Gastrocnemius medialis (tissue), 4 donors: ENCODE measurements around the gene CFAP92. TPM values are rescaled to one million over a fixed set of nuclear protein-coding genes. Genes with fewer than 3 reads are reported as not detected.

ENCODE experiments used
- ATAC-seq, 2 donors: fragments of 150-250 bp; one replicate each; pipeline ENCODE4 v1.9.1; 2016
- DNase-seq, 2 donors: peaks; one replicate each; pipeline ENCODE4 v3.0.0-alpha.2; 2019
- H3K27ac ChIP-seq, 4 donors: fragments of 200-600 bp; sonication (generic); 1 replicate in 1 of 4; 2 replicates in 3 of 4; pipeline ENCODE4 v1.5.1; 2016 to 2018; ENCODE audit warnings: mild to moderate bottlenecking in 2 of 4, moderate library complexity in 1 of 4
- H3K27me3 ChIP-seq, 3 donors: fragments of 200-600 bp; sonication (generic) in 2 of 3; 1 replicate in 1 of 3; 2 replicates in 2 of 3; pipeline versions ENCODE4 v1.5.1 to v1.6.0; 2016 to 2019; ENCODE audit warnings: mild to moderate bottlenecking in 1 of 3, moderate library complexity in 1 of 3
- H3K36me3 ChIP-seq, 2 donors: fragments of 200-600 bp; sonication (generic) in 1 of 2; one replicate each; pipeline ENCODE4 v1.5.1; 2017 to 2018
- H3K4me1 ChIP-seq, 2 donors: fragments of 200-600 bp; sonication (generic) in 1 of 2; one replicate each; pipeline ENCODE4 v1.5.1; 2016 to 2017; ENCODE audit warnings: mild to moderate bottlenecking in 2 of 2
- H3K4me3 ChIP-seq, 4 donors: fragments of 200-600 bp; sonication (generic) in 3 of 4; 1 replicate in 1 of 4; 2 replicates in 3 of 4; pipeline ENCODE4 v1.5.1; 2016 to 2019; ENCODE audit warnings: mild to moderate bottlenecking in 2 of 4
- H3K9me3 ChIP-seq, 3 donors: fragments of 200-600 bp; sonication (generic) in 2 of 3; 1 replicate in 1 of 3; 2 replicates in 2 of 3; pipeline ENCODE4 v1.5.1; 2016 to 2019
- POLR2A ChIP-seq, 2 donors: fragments of 450-650 bp; IDR thresholded peaks; one replicate each; pipeline ENCODE4 v1.6.1; 2017; ENCODE audit warnings: antibody characterized with exemption in 2 of 2, mild to moderate bottlenecking in 2 of 2, moderate library complexity in 2 of 2
- in situ Hi-C, 4 donors: fragments of 200-750 bp; cut with MboI; loops; one replicate each; pipeline versions ENCODE4 v1.15.0 to v1.8.0; 2017; ENCODE audit warnings: low sequenced_read_pairs in 4 of 4
- intact Hi-C: fragments of 100-400 bp; cut with DNase I; formaldehyde crosslinking; loops from one replicate; pipeline ENCODE4 v1.15.1; 2023; ENCODE audit warnings: low total_unique reads
- total RNA-seq, 4 donors: library from RNA; depleted of rRNA; stranded (reverse); fragments of >200 nt; gene quantifications; one replicate each; pipeline versions ENCODE4 v1.1.0 to v1.2.3, GENCODE V29; 2016
- TF ChIP-seq, protein P1 (sequence below), 5 experiments: fragments of 450-650 bp in 3 of 5; fragments of 200-600 bp in 2 of 5; sonication (generic) in 2 of 5; IDR thresholded peaks in 4 of 5; conservative IDR thresholded peaks in 1 of 5; 1 replicate in 4 of 5; 2 replicates in 1 of 5; pipeline ENCODE4 v1.5.1; 2016 to 2019; ENCODE audit warnings: antibody characterized with exemption in 5 of 5, mild to moderate bottlenecking in 3 of 5, moderate library complexity in 3 of 5

The CFAP92 gene
- total RNA-seq, 4 donors from 2014 or later = 0.07 to 0.34 (median 0.20) TPM; not detected in 1

DNA sequence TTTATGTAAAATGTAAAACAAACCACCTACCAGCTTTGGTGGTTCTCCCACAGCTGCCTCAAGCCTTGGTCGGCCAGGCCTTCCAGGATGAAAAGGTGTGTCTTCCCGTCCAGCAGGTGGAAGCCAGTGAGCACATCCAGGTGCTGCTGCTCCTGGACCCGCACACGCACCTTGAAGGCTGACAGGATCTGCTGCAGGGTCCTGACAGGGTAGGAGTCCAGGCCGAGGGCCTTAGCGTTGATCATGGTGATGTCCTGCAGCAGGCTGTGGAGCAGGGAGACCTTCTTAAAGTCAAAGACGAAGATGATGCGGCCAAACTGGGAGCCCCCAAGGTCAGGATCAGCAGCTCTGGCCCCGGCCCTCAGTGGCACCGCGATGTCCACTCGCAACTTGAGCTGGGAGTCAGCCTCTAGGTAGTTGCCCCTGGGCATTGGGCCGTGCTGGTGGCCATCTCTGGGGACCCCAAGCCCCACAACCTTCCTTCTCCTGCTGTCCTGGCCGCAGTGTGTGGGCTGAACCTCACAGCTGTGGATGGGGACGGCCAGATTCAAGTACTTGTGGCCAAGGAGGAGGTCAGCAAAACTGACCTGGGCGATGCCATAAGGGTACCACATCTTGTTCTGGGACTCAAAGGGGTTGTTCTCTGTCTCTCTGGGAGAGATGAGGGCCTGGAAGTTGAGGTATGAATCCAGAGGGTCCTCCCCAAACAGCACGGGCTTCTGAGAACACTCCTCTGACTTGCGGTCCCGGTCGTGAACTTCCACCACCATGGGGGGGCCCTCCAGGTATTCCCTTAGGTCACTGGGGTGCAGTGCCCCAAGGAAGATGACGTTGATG, 48.6 kb downstream of the CFAP92 start:
- intact Hi-C loops (no loop called here), in situ Hi-C loops (no loop called here)
- H3K9me3 ChIP-seq = no peaks in the 10 kb centered on the region
- no peaks in the 10 kb centered on the region for H3K4me1 ChIP-seq
- H3K27me3 ChIP-seq = no peaks in the 10 kb centered on the region
- TF ChIP-seq, protein P1, sequence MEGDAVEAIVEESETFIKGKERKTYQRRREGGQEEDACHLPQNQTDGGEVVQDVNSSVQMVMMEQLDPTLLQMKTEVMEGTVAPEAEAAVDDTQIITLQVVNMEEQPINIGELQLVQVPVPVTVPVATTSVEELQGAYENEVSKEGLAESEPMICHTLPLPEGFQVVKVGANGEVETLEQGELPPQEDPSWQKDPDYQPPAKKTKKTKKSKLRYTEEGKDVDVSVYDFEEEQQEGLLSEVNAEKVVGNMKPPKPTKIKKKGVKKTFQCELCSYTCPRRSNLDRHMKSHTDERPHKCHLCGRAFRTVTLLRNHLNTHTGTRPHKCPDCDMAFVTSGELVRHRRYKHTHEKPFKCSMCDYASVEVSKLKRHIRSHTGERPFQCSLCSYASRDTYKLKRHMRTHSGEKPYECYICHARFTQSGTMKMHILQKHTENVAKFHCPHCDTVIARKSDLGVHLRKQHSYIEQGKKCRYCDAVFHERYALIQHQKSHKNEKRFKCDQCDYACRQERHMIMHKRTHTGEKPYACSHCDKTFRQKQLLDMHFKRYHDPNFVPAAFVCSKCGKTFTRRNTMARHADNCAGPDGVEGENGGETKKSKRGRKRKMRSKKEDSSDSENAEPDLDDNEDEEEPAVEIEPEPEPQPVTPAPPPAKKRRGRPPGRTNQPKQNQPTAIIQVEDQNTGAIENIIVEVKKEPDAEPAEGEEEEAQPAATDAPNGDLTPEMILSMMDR (IDR thresholded peaks at IDR 0.05 in 4 of 5, conservative IDR thresholded peaks at IDR 0.05 in 1 of 5) = no peak
- TF ChIP-seq POLR2A (IDR thresholded peaks at IDR 0.05) = no peak
- no peak overlapping the region for H3K4me3 ChIP-seq
- H3K27ac ChIP-seq = no peak overlapping the region
- no peak for DNase-seq
- no peaks in the 10 kb centered on the region for H3K36me3 ChIP-seq
- no peak for ATAC-seq

DNA sequence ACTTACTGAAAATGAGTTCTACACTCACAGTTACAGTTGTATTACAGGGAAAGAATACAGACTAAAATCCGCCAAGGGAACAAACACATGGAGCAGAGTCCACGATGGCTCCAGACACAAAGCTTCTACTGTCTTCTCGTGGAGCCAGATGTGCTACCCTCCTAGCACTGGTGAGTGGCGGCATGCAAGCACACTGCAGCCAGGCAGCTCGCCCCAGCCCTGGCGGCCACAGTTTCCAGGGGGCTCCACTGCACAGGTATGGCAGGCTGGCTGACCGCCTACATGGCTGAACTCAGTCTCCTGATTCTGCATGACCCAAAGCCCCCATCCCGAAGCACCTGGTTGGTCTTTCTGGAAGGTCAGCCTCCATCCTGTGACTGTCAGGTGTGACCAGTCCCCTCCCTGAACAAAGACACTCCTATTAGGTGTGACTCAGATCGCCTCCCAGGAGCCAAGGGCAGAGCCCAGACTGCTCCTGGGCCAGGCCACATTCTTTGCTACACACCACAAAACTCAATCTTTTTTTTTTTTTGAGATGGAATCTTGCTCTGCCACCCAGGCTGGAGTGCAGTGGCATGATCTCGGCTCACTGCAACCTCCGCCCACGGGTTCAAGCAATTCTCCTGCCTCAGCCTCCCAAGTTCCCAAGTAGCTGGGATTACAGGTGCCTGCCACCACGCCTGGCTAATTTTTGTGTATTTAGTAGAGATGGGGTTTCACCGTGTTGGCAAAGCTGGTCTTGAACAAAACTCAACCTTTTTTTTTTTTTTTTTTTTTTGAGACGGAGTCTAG, 51.5 kb downstream of the CFAP92 start:
- Histone ChIP-seq H3K9me3 (no peaks in the 10 kb centered on the region), H3K27ac (no peak overlapping the region), H3K4me3 (no peak overlapping the region), H3K36me3 (no peaks in the 10 kb centered on the region), H3K4me1 (no peaks in the 10 kb centered on the region), H3K27me3 (no peaks in the 10 kb centered on the region)
- DNase-seq = no peak
- intact Hi-C loops (no loop called here), in situ Hi-C loops (no loop called here)
- ATAC-seq = no peak
- TF ChIP-seq POLR2A (IDR thresholded peaks at IDR 0.05) = no peak
- TF ChIP-seq, protein P1 (IDR thresholded peaks at IDR 0.05 in 4 of 5, conservative IDR thresholded peaks at IDR 0.05 in 1 of 5) = no peak

DNA sequence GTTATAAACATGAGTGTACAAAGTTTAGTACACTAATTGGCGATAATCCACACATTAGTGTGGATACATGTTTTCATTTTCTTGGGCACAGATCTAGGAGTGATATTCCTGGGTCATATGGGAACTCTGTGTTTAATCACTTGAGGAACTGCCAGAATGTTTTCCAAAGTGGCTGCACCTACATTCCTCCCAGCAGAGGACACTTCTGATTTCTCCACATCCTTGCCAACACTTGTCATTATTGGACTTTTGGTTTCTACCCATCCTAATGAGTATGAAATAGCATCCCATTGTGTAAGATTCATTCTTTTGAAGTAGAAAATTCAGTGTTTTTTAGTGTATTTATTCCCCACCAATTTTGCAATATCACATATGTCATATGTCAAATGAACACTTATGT, 53.6 kb downstream of the CFAP92 start:
- no peak overlapping the region for H3K27ac ChIP-seq
- ATAC-seq = no peak
- H3K9me3 ChIP-seq = no peaks in the 10 kb centered on the region
- no peak for DNase-seq
- TF ChIP-seq, protein P1 (IDR thresholded peaks at IDR 0.05 in 4 of 5, conservative IDR thresholded peaks at IDR 0.05 in 1 of 5) = no peak
- no peak for TF ChIP-seq POLR2A (IDR thresholded peaks at IDR 0.05)
- no peaks in the 10 kb centered on the region for H3K27me3 ChIP-seq
- no peaks in the 10 kb centered on the region for H3K36me3 ChIP-seq
- intact Hi-C loops (no loop called here), in situ Hi-C loops (no loop called here)
- no peak overlapping the region for H3K4me3 ChIP-seq
- no peaks in the 10 kb centered on the region for H3K4me1 ChIP-seq

DNA sequence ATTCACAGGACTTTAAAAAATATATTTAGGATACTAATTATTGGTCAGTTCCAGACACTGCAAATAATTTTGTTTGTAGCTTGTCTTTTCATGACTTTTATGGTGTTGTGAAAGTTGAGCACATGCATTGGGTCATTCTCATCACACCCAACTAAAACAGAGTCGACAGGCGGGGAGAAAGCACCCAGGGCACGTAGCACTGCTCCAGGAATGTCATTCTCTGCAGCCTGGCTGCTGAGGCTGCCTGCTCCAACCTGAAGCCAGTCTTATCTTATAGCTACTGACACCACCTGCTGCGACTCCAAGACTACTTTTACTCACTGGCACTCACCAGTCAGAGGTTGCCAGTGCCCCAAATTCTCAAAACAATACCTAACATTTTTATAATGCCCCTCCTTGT, 57.5 kb downstream of the CFAP92 start:
- Histone ChIP-seq H3K36me3 (no peaks in the 10 kb centered on the region), H3K27ac (no peak overlapping the region), H3K27me3 (no peaks in the 10 kb centered on the region), H3K4me3 (no peak overlapping the region), H3K9me3 (no peaks in the 10 kb centered on the region), H3K4me1 (no peaks in the 10 kb centered on the region)
- TF ChIP-seq, protein P1 (IDR thresholded peaks at IDR 0.05 in 4 of 5, conservative IDR thresholded peaks at IDR 0.05 in 1 of 5) = no peak
- TF ChIP-seq POLR2A (IDR thresholded peaks at IDR 0.05) = no peak
- no peak for ATAC-seq
- DNase-seq = no peak
- intact Hi-C loops (no loop called here), in situ Hi-C loops (no loop called here)
